ENCODE data around the gene GNAL. TPM values are rescaled to one million over a fixed set of nuclear protein-coding genes. Genes with fewer than 3 reads are reported as not detected.

GNAL gene
- total RNA-seq, 1 experiment from 2014 or later = 24.0 TPM

DNA sequence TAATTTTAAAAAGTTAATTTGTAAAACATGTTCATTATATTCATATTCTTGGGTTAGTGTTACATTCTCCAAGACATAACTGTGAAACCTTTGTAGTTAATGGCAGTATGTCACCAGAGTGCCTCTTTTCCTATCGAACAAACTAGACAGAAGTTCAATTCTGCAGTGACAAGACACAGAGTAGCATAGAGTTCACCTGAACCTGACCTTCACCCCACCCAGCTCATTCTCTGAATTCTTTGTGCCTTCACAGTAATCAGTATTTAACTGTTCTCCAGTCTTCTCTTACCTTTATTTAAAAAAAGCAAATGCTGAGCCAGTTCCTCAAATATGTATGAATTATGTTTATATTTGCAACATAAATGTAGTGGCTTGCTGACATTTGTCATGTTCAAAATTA is 109.2 kb downstream of the GNAL start:
- WGBS (ENCODE audit: extremely low coverage, insufficient read length, low lambda C conversion rate) = no CpG with 5 or more reads among the region's 1 CpG
- Mint-ChIP-seq H3K4me1 (peaks cover 12 to 13% of the 10 kb centered on the region in 2 experiments; a peak in 3 of 4 replicates), H3K27ac (no peak overlapping the region), H3K27me3 (ENCODE audit: low read depth) (no peaks in the 10 kb centered on the region), H3K4me3 (no peak overlapping the region), H3K9me3 (peaks cover 0 to 2% of the 10 kb centered on the region in 2 experiments; a peak in 1 of 5 replicates), H3K36me3 (ENCODE audit: insufficient read depth in 1 of 3, low read depth in 3 of 3) (peaks cover 0 to 13% (median 4%) of the 10 kb centered on the region in 3 experiments; a peak in 5 of 7 replicates)
- H4K5ac ChIP-seq (ENCODE audit: insufficient read length, low read depth, low read length) = no peak overlapping the region
- H3K79me1 ChIP-seq (ENCODE audit: insufficient read depth, low read depth, low read length, poor library complexity, severe bottlenecking) = no peaks in the 10 kb centered on the region
- H2BK120ac ChIP-seq (ENCODE audit: low read depth, low read length, poor library complexity, severe bottlenecking) = no peak overlapping the region
- H4K91ac ChIP-seq (ENCODE audit: insufficient read length, low read depth, low read length) = no peak overlapping the region
- H3K79me2 ChIP-seq (ENCODE audit: insufficient read depth, low read length) = no peaks in the 10 kb centered on the region
- H3K27ac ChIP-seq (ENCODE audit: insufficient read length, low read depth, low read length) = no peak overlapping the region
- H3K14ac ChIP-seq (ENCODE audit: insufficient read depth, low read length) = no peak overlapping the region
- no peak overlapping the region for H3K9ac ChIP-seq (ENCODE audit: extremely low read depth, insufficient read length, low read length)
- H3K23me2 ChIP-seq (ENCODE audit: insufficient read length, low read depth, low read length, poor library complexity, severe bottlenecking) = no peaks in the 10 kb centered on the region
- H2BK12ac ChIP-seq (ENCODE audit: insufficient read length, low read depth, low read length) = no peak overlapping the region
- H3K27me3 ChIP-seq (ENCODE audit: insufficient read depth, low read length) = no peaks in the 10 kb centered on the region
- no peak overlapping the region for H2BK5ac ChIP-seq (ENCODE audit: insufficient read length, low read length)
- H2AFZ ChIP-seq (ENCODE audit: low read length) = no peak overlapping the region
- no peak overlapping the region for H3K4ac ChIP-seq (ENCODE audit: low read depth, low read length)
- no peaks in the 10 kb centered on the region for H4K20me1 ChIP-seq (ENCODE audit: control insufficient read depth, insufficient read depth, insufficient read length)
- no peak overlapping the region for H3T11ph ChIP-seq (ENCODE audit: low read length)
- H2BK15ac ChIP-seq (ENCODE audit: low read depth, low read length) = no peak overlapping the region
- no peak overlapping the region for H4K8ac ChIP-seq (replicated peaks; ENCODE audit: insufficient read length, low read depth, low read length)
- H3K18ac ChIP-seq (ENCODE audit: insufficient read length, low read depth, low read length) = no peak overlapping the region
- DNase-seq = no peak
- TF ChIP-seq, protein P1, sequence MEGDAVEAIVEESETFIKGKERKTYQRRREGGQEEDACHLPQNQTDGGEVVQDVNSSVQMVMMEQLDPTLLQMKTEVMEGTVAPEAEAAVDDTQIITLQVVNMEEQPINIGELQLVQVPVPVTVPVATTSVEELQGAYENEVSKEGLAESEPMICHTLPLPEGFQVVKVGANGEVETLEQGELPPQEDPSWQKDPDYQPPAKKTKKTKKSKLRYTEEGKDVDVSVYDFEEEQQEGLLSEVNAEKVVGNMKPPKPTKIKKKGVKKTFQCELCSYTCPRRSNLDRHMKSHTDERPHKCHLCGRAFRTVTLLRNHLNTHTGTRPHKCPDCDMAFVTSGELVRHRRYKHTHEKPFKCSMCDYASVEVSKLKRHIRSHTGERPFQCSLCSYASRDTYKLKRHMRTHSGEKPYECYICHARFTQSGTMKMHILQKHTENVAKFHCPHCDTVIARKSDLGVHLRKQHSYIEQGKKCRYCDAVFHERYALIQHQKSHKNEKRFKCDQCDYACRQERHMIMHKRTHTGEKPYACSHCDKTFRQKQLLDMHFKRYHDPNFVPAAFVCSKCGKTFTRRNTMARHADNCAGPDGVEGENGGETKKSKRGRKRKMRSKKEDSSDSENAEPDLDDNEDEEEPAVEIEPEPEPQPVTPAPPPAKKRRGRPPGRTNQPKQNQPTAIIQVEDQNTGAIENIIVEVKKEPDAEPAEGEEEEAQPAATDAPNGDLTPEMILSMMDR (conservative IDR thresholded peaks at IDR 0.05) = no peak
- no peaks in the 10 kb centered on the region for H3K9me3 ChIP-seq (ENCODE audit: control insufficient read depth, low read depth, low read length)
- H3K23ac ChIP-seq (ENCODE audit: insufficient read length, low read depth, low read length) = no peak overlapping the region
- no peak overlapping the region for H3K56ac ChIP-seq (ENCODE audit: insufficient read length, low read depth, low read length)
- H2AK5ac ChIP-seq (ENCODE audit: insufficient read length, low read length) = no peak overlapping the region
- no peak overlapping the region for H2BK20ac ChIP-seq (ENCODE audit: low read depth, low read length, poor library complexity, severe bottlenecking)
- H3K4me1 ChIP-seq (ENCODE audit: insufficient read depth, low read length) = 0 out of 2 replicates have a peak, but pooled peaks cover 1% of the 10 kb centered on the region
- H3K4me2 ChIP-seq (ENCODE audit: insufficient read depth, insufficient read length, low read length) = no peak overlapping the region
